ENCODE measurements around the gene EPAS1. TPM values are rescaled to one million over a fixed set of nuclear protein-coding genes. Genes with fewer than 3 reads are reported as not detected.

EPAS1 gene
- total RNA-seq, 1 experiment from 2014 or later: 146 TPM

DNA sequence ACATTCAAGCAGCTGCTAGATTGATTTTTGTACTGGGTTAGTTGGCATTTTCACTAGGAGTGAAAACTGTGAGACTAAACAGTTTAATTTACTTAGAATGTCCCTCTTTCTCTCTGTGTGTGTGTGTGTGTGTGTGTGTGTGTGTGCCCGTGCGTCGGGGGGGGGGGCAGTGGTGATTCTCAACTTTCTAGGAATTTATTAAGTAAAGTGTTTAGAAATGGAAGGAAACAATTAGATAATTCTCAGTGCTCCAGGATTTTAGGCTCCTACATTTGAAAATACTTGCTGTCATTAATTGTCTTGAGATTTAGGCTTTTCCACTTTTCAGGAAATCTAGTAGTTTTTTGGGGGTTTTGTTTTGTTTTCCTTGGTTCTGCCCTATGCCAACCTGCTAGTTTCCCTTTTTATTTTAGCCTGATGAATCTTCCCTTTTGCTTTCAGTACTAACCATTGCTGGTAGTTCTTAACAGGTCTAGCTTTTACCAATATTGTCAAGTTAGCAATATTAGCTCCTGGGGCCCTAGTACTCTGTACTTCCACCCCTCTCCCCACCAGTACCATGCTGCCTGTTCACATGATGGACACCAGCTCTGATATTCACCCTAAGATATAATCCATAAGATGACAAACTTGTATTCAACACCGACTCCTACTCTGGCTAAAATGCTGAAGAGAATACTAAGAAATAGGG, 4.9 kb downstream of the EPAS1 start:
- TF ChIP-seq, protein P1, sequence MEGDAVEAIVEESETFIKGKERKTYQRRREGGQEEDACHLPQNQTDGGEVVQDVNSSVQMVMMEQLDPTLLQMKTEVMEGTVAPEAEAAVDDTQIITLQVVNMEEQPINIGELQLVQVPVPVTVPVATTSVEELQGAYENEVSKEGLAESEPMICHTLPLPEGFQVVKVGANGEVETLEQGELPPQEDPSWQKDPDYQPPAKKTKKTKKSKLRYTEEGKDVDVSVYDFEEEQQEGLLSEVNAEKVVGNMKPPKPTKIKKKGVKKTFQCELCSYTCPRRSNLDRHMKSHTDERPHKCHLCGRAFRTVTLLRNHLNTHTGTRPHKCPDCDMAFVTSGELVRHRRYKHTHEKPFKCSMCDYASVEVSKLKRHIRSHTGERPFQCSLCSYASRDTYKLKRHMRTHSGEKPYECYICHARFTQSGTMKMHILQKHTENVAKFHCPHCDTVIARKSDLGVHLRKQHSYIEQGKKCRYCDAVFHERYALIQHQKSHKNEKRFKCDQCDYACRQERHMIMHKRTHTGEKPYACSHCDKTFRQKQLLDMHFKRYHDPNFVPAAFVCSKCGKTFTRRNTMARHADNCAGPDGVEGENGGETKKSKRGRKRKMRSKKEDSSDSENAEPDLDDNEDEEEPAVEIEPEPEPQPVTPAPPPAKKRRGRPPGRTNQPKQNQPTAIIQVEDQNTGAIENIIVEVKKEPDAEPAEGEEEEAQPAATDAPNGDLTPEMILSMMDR (IDR thresholded peaks at IDR 0.05; ENCODE audit: unreplicated experiment): no peak
- H3K27ac Mint-ChIP-seq (ENCODE audit: low read depth, unreplicated experiment): peak overlapping the region; percentile 54
- ChIA-PET CTCF (interaction anchor here (0.7 to 2.4 kb wide), 10 partner anchors 15 to 293 kb away, joined by 3 to 12 read pairs (median 4); no protein-coding TSS in a partner anchor), POLR2A (interaction anchor here (0.6 to 24.9 kb wide), 8 partner anchors 9 to 226 kb away, joined by 3 to 553 read pairs (median 4); no protein-coding TSS in a partner anchor)
- intact Hi-C loops (cut with micrococcal nuclease): no loop called here
- no peak overlapping the region for H3K4me3 Mint-ChIP-seq (ENCODE audit: unreplicated experiment)
- no peaks in the 10 kb centered on the region for H3K9me3 Mint-ChIP-seq (ENCODE audit: unreplicated experiment)
- H3K27me3 Mint-ChIP-seq (ENCODE audit: insufficient read depth, unreplicated experiment): no peaks in the 10 kb centered on the region
- no peak for DNase-seq (ENCODE audit: unreplicated experiment)
- H3K36me3 Mint-ChIP-seq (ENCODE audit: insufficient read depth, unreplicated experiment): peaks cover 14% of the 10 kb centered on the region
- BruUV-seq (replicated peaks): no TSS peak
- H3K4me1 Mint-ChIP-seq (ENCODE audit: insufficient read depth, unreplicated experiment): peaks cover 30% of the 10 kb centered on the region

DNA sequence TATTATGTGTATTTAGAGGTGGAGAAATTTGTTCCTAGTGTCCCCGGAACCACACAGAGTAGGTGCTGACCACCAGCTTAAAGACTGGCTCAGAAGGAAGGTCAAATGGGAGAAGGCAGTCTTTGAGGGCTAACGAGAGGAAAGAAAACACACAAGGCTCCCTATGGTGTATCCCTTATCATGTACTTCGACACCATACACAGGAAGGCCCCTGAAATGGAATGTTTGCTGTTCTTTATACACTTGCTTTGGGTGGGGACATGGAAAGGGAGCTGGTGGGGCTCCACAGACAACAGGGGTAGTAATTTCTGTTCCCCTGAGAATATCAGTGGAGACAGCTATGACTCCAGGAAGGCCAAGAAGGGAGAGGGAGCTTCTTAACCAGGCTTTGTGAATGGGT, 6.0 kb downstream of the EPAS1 start:
- H3K36me3 Mint-ChIP-seq (ENCODE audit: insufficient read depth, unreplicated experiment): peaks cover 10% of the 10 kb centered on the region
- BruUV-seq (replicated peaks): no TSS peak
- TF ChIP-seq, protein P1 (IDR thresholded peaks at IDR 0.05; ENCODE audit: unreplicated experiment): no peak
- intact Hi-C loops (cut with micrococcal nuclease): no loop called here
- peaks cover 40% of the 10 kb centered on the region for H3K4me1 Mint-ChIP-seq (ENCODE audit: insufficient read depth, unreplicated experiment)
- H3K9me3 Mint-ChIP-seq (ENCODE audit: unreplicated experiment): no peaks in the 10 kb centered on the region
- ChIA-PET POLR2A (interaction anchor here (1.7 to 24.9 kb wide), 3 partner anchors 8 to 30 kb away, joined by 6 to 553 read pairs (median 129); no protein-coding TSS in a partner anchor), CTCF (interaction anchor here (0.6 to 2.4 kb wide), 11 partner anchors 15 to 240 kb away, joined by 3 to 12 read pairs (median 4); no protein-coding TSS in a partner anchor)
- H3K27ac Mint-ChIP-seq (ENCODE audit: low read depth, unreplicated experiment): no peak overlapping the region
- H3K4me3 Mint-ChIP-seq (ENCODE audit: unreplicated experiment): no peak overlapping the region
- H3K27me3 Mint-ChIP-seq (ENCODE audit: insufficient read depth, unreplicated experiment): no peaks in the 10 kb centered on the region
- DNase-seq (ENCODE audit: unreplicated experiment): no peak

DNA sequence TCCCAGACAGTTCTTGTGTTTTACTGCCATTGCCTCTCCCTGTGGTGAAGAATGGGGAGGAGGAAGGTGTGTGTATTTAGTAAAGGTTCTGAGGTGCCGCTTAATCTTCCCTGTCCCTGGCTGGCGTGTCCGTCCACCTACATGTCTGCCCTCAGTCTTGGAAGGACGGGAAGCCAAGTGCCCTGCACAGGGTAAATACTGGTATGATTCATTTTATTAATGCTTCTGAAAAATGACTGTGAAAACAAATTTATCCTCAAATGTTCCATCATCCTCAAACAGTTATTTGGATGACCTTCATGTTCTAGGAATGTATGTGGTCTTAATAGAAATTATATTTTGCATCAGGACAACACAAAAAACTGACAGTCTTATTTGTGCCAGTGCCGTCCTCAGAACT, 6.6 kb downstream of the EPAS1 start:
- no peak overlapping the region for H3K4me3 Mint-ChIP-seq (ENCODE audit: unreplicated experiment)
- TF ChIP-seq, protein P1 (IDR thresholded peaks at IDR 0.05; ENCODE audit: unreplicated experiment): no peak
- H3K9me3 Mint-ChIP-seq (ENCODE audit: unreplicated experiment): no peaks in the 10 kb centered on the region
- peaks cover 40% of the 10 kb centered on the region for H3K4me1 Mint-ChIP-seq (ENCODE audit: insufficient read depth, unreplicated experiment)
- H3K36me3 Mint-ChIP-seq (ENCODE audit: insufficient read depth, unreplicated experiment): peaks cover 7% of the 10 kb centered on the region
- no TSS peak for BruUV-seq (replicated peaks)
- no peak for DNase-seq (ENCODE audit: unreplicated experiment)
- intact Hi-C loops (cut with micrococcal nuclease): no loop called here
- ChIA-PET CTCF (interaction anchor here (0.6 to 2.4 kb wide), 4 partner anchors 15 to 241 kb away, joined by 3 to 12 read pairs (median 5); no protein-coding TSS in a partner anchor), POLR2A (interaction anchor here (7.7 to 24.9 kb wide), 2 partner anchors 8 to 30 kb away, joined by 129 to 553 read pairs; no protein-coding TSS in a partner anchor)
- peak overlapping the region; percentile 59 for H3K27ac Mint-ChIP-seq (ENCODE audit: low read depth, unreplicated experiment)
- H3K27me3 Mint-ChIP-seq (ENCODE audit: insufficient read depth, unreplicated experiment): no peaks in the 10 kb centered on the region

GRCh38 chr2:46304635-46305034, 7.4 kb downstream of the EPAS1 start:
- H3K9me3 Mint-ChIP-seq (ENCODE audit: unreplicated experiment): no peaks in the 10 kb centered on the region
- H3K4me3 Mint-ChIP-seq (ENCODE audit: unreplicated experiment): no peak overlapping the region
- CTCF ChIA-PET: interaction anchor here (0.7 kb wide), 1 partner anchor 159 kb away, joined by 3 read pairs; no protein-coding TSS in a partner anchor
- intact Hi-C loops (cut with micrococcal nuclease): no loop called here
- POLR2A ChIA-PET: interaction anchor here (24.9 kb wide), 1 partner anchor 29 kb away, joined by 553 read pairs; no protein-coding TSS in a partner anchor
- TF ChIP-seq, protein P1 (IDR thresholded peaks at IDR 0.05; ENCODE audit: unreplicated experiment): no peak
- no TSS peak for BruUV-seq (replicated peaks)
- peaks cover 7% of the 10 kb centered on the region for H3K36me3 Mint-ChIP-seq (ENCODE audit: insufficient read depth, unreplicated experiment)
- DNase-seq (ENCODE audit: unreplicated experiment): no peak
- H3K27me3 Mint-ChIP-seq (ENCODE audit: insufficient read depth, unreplicated experiment): no peaks in the 10 kb centered on the region
- peaks cover 47% of the 10 kb centered on the region for H3K4me1 Mint-ChIP-seq (ENCODE audit: insufficient read depth, unreplicated experiment)
- no peak overlapping the region for H3K27ac Mint-ChIP-seq (ENCODE audit: low read depth, unreplicated experiment)
